ENCODE measurements around the gene PES1. TPM values are rescaled to one million over a fixed set of nuclear protein-coding genes. Genes with fewer than 3 reads are reported as not detected.
A peak's percentile ranks its signal among the peaks of the same experiment; 100 is the strongest.

The PES1 gene
- total and polyA plus RNA-seq, 2 of the 13 experiments (the other 11 are each of a cell fraction or from before 2014, with no cell fraction given), result 65.1 to 94.7 TPM

GRCh38 chr22:30605449-30606110 lies 13.9 kb upstream of the PES1 start (continued):
- TF ChIP-seq, protein P1, sequence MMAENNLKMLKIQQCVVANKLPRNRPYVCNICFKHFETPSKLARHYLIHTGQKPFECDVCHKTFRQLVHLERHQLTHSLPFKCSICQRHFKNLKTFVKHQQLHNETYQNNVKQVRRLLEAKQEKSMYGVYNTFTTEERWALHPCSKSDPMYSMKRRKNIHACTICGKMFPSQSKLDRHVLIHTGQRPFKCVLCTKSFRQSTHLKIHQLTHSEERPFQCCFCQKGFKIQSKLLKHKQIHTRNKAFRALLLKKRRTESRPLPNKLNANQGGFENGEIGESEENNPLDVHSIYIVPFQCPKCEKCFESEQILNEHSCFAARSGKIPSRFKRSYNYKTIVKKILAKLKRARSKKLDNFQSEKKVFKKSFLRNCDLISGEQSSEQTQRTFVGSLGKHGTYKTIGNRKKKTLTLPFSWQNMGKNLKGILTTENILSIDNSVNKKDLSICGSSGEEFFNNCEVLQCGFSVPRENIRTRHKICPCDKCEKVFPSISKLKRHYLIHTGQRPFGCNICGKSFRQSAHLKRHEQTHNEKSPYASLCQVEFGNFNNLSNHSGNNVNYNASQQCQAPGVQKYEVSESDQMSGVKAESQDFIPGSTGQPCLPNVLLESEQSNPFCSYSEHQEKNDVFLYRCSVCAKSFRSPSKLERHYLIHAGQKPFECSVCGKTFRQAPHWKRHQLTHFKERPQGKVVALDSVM (CRISPR knock-in tag; IDR thresholded peaks at IDR 0.05), result peak; percentile 79
- no peak for TF ChIP-seq ZNF382 (CRISPR knock-in tag; IDR thresholded peaks at IDR 0.05; ENCODE audit: borderline replicate concordance)
- 0 out of 2 replicates have a peak, but pooled peaks have one; percentile 11 for TF ChIP-seq FOSL2 (CRISPR knock-in tag; IDR thresholded peaks at IDR 0.05)
- TF ChIP-seq ZNF780A (CRISPR knock-in tag; IDR thresholded peaks at IDR 0.05), result no peak
- peak; percentile 28; the same call in 1 of the 2 replicates for TF ChIP-seq SALL1 (CRISPR knock-in tag; IDR thresholded peaks at IDR 0.05)
- TF ChIP-seq JUN (CRISPR knock-in tag; IDR thresholded peaks at IDR 0.05), result no peak
- peak; percentile 9; the same call in 1 of the 2 replicates for TF ChIP-seq SMC3 (IDR thresholded peaks at IDR 0.05; ENCODE audit: low read length)
- TF ChIP-seq, protein P2, sequence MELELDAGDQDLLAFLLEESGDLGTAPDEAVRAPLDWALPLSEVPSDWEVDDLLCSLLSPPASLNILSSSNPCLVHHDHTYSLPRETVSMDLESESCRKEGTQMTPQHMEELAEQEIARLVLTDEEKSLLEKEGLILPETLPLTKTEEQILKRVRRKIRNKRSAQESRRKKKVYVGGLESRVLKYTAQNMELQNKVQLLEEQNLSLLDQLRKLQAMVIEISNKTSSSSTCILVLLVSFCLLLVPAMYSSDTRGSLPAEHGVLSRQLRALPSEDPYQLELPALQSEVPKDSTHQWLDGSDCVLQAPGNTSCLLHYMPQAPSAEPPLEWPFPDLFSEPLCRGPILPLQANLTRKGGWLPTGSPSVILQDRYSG (CRISPR knock-in tag; IDR thresholded peaks at IDR 0.05), result 0 out of 2 replicates have a peak, but pooled peaks have one; percentile 29
- TF ChIP-seq CTCF (CRISPR knock-in tag; IDR thresholded peaks at IDR 0.05), result peak; percentile 72
- no peak for TF ChIP-seq CEBPB (IDR thresholded peaks at IDR 0.05; ENCODE audit: borderline replicate concordance, low read depth, low read length)
- no peak for TF ChIP-seq ZFP41 (CRISPR knock-in tag; IDR thresholded peaks at IDR 0.05; ENCODE audit: borderline replicate concordance)
- TF ChIP-seq EEA1 (CRISPR knock-in tag; IDR thresholded peaks at IDR 0.05; ENCODE audit: borderline replicate concordance), result no peak
- 0 out of 2 replicates have a peak, but pooled peaks have one; percentile 16 for TF ChIP-seq ELF3 (CRISPR knock-in tag; IDR thresholded peaks at IDR 0.05)
- no peak for TF ChIP-seq HNF1B (CRISPR knock-in tag; IDR thresholded peaks at IDR 0.05)
- no peak for TF ChIP-seq RAD21 (CRISPR knock-in tag; IDR thresholded peaks at IDR 0.05)
- no peak for TF ChIP-seq TP53 (CRISPR knock-in tag; conservative IDR thresholded peaks at IDR 0.05)
- no peak for TF ChIP-seq TAF1 (CRISPR knock-in tag; IDR thresholded peaks at IDR 0.05)
- TF ChIP-seq ELF1 (CRISPR knock-in tag; IDR thresholded peaks at IDR 0.05), result peak; percentile 44; the same call in 1 of the 2 replicates
- TF ChIP-seq FOXP4 (CRISPR knock-in tag; IDR thresholded peaks at IDR 0.05), result peak; percentile 9; the same call in 1 of the 2 replicates
- TF ChIP-seq ZNF292 (CRISPR knock-in tag; IDR thresholded peaks at IDR 0.05; ENCODE audit: borderline replicate concordance, low read depth), result no peak
- TF ChIP-seq ZNF510 (CRISPR knock-in tag; IDR thresholded peaks at IDR 0.05; ENCODE audit: low read depth), result no peak
- TF ChIP-seq KAT8 (CRISPR knock-in tag; IDR thresholded peaks at IDR 0.05), result 0 out of 2 replicates have a peak, but pooled peaks have one; percentile 26

Measured in HepG2 (cell line).